Activated T-cell treated with anti-CD3 and anti-CD28 coated beads, Interleukin-2, amount 50 U/mL, for 24 hours (primary cell): ENCODE data around the gene RALGAPA2.

Experiments
- DNase-seq: peaks from one replicate; pipeline ENCODE4 v3.0.0-alpha.2; 2020
- H3K27ac Mint-ChIP-seq: 2 replicates; pipeline ENCODE4 v1.8.0; 2020; ENCODE audit warnings: mild to moderate bottlenecking, mixed read lengths
- H3K27me3 Mint-ChIP-seq: 2 replicates; pipeline ENCODE4 v1.8.0; 2020; ENCODE audit warnings: mixed read lengths
- H3K36me3 Mint-ChIP-seq: 2 replicates; pipeline ENCODE4 v1.8.0; 2020; ENCODE audit warnings: low read depth, mixed read lengths
- H3K4me1 Mint-ChIP-seq: 2 replicates; pipeline ENCODE4 v1.8.0; 2020; ENCODE audit warnings: low read depth, mixed read lengths
- H3K4me3 Mint-ChIP-seq: 2 replicates; pipeline ENCODE4 v1.8.0; 2020; ENCODE audit warnings: mild to moderate bottlenecking, moderate library complexity, mixed read lengths
- H3K9me3 Mint-ChIP-seq: 2 replicates; pipeline ENCODE4 v1.8.0; 2020; ENCODE audit warnings: mixed read lengths

The RALGAPA2 gene

GRCh38 chr20:20608641-20609040, 103.8 kb downstream of the RALGAPA2 start:
- DNase-seq: no peak
- peaks cover 4% of the 10 kb centered on the region for H3K4me1 Mint-ChIP-seq
- H3K36me3 Mint-ChIP-seq: peaks cover 43% of the 10 kb centered on the region
- no peaks in the 10 kb centered on the region for H3K27me3 Mint-ChIP-seq
- H3K9me3 Mint-ChIP-seq: no peaks in the 10 kb centered on the region
- H3K27ac Mint-ChIP-seq: no peak overlapping the region
- no peak overlapping the region for H3K4me3 Mint-ChIP-seq

DNA sequence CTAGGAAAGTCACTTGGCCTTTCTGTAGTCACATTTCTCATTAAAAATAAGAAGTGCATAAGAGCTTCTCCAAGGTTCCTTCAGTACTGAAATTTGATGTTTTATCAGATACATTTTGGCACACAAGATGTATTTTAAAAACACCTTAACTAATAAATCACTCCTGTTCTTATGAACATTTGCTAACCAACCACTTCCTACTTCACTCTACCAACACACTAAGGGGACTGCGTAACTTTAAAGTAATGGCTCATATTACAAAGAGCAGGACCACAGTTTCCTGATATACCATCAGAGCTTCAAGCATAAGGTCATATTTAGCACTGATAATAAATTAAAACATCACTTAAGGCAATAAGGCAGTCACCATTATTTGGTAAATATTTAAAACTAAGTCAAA, 104.4 kb downstream of the RALGAPA2 start:
- Mint-ChIP-seq H3K27ac (no peak overlapping the region), H3K36me3 (peaks cover 43% of the 10 kb centered on the region), H3K9me3 (no peaks in the 10 kb centered on the region), H3K4me3 (no peak overlapping the region), H3K27me3 (no peaks in the 10 kb centered on the region), H3K4me1 (peaks cover 7% of the 10 kb centered on the region)
- DNase-seq: no peak

- Mint-ChIP-seq H3K4me3 (no peak overlapping the region), H3K27ac (no peak overlapping the region), H3K36me3 (peaks cover 49% of the 10 kb centered on the region), H3K4me1 (peaks cover 7% of the 10 kb centered on the region), H3K27me3 (no peaks in the 10 kb centered on the region), H3K9me3 (no peaks in the 10 kb centered on the region)
- DNase-seq: no peak
These were observed 105.6 kb downstream of the RALGAPA2 start for GRCh38 chr20:20606881-20607280.

GRCh38 chr20:20606050-20606449, 106.4 kb downstream of the RALGAPA2 start:
- peaks cover 7% of the 10 kb centered on the region for H3K4me1 Mint-ChIP-seq
- peaks cover 51% of the 10 kb centered on the region for H3K36me3 Mint-ChIP-seq
- H3K9me3 Mint-ChIP-seq: no peaks in the 10 kb centered on the region
- no peak overlapping the region for H3K4me3 Mint-ChIP-seq
- H3K27ac Mint-ChIP-seq: no peak overlapping the region
- no peak for DNase-seq
- H3K27me3 Mint-ChIP-seq: no peaks in the 10 kb centered on the region

GRCh38 chr20:20604907-20605306, 107.5 kb downstream of the RALGAPA2 start:
- no peak for DNase-seq
- Mint-ChIP-seq H3K36me3 (peaks cover 52% of the 10 kb centered on the region), H3K4me3 (no peak overlapping the region), H3K27ac (no peak overlapping the region), H3K9me3 (no peaks in the 10 kb centered on the region), H3K27me3 (no peaks in the 10 kb centered on the region), H3K4me1 (peaks cover 7% of the 10 kb centered on the region)

DNA sequence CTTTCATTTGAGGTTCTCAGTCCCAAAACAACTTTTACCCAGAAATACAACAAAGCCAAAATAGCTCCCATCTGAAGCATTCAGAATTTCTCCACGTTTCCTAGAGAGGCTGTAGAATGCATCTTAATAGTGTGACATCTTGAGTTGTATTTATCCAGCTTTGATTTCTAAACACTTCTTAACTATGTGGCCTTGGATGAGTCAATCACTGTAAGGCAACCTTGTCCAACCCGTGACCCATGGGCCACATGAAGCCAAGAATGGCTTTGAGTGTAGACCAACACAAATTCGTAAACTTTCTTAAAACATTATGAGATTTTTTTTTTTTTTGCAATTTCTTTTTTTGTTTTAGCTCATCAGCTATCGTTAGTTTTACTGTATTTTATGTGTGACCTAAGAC, 108.1 kb downstream of the RALGAPA2 start:
- Mint-ChIP-seq H3K9me3 (no peaks in the 10 kb centered on the region), H3K4me3 (no peak overlapping the region), H3K27me3 (no peaks in the 10 kb centered on the region), H3K27ac (no peak overlapping the region), H3K36me3 (peaks cover 52% of the 10 kb centered on the region), H3K4me1 (peaks cover 7% of the 10 kb centered on the region)
- no peak for DNase-seq

DNA sequence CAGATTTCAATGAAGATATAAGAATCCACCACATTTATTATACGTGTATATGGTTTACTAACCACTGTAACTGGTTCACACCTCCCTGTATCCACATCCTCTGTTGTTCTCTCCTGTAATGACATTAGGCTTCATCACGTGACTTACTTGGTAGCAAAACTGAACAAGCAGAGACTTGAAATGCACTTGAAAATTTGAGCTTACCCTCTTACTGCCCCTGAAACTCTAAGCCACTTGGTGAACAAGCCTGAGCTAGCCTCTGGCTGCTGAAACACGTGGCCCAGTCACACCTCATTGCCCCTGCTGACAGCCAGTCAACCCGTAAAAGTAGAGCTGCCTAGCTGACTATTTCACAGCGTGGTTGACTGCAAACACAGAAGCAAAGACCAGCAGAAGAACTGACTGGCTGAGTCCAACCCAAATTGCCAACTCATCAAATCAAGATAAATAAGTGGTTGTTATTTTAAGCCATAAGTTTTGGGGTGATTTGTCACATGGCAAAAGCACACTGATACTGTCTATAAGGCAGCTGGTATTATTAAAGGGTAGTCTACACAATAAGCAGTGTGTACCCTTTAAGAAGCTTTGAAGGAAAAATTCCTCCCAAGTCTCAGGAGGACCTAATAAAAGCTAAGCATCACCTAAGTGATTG, 109.0 kb downstream of the RALGAPA2 start:
- no peak for DNase-seq
- Mint-ChIP-seq H3K27me3 (no peaks in the 10 kb centered on the region), H3K36me3 (peaks cover 55% of the 10 kb centered on the region), H3K27ac (no peak overlapping the region), H3K4me1 (peaks cover 7% of the 10 kb centered on the region), H3K9me3 (no peaks in the 10 kb centered on the region), H3K4me3 (no peak overlapping the region)

DNA sequence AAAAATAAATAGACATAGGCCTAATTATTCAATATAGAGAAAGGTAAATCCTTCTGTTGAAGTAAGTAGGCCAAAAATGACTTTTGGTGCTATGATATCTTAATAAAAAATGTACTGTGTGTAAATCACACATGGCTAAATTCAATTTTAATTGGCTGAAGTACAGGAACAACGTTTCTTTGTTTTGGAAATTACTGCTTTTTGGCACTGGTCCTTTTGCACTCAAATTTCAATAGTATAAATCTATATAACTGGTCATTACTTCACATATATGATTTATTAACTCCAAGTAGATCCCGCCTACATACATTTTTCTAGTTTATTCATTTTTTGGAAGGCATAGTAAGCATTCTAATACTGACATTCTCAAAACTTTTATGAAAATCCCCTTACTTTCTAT, 114.5 kb downstream of the RALGAPA2 start:
- no peaks in the 10 kb centered on the region for H3K4me1 Mint-ChIP-seq
- no peak overlapping the region for H3K27ac Mint-ChIP-seq

DNA sequence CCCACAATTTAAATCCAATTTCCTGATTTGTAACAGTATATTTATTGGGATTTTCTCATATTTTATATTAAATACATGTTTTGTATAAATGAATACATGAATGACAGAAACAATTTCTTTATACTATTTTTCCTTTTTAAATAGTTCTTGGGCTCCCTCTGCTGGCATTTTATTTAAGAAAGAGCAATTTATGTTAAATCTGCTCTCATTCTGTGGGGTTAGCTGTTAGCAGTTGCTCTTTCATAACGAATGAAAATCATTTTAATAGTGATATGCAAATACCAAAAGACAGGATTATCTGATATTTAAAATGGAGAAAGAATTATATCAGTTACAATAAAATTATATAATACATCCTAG, 118.3 kb downstream of the RALGAPA2 start:
- Mint-ChIP-seq H3K36me3 (peaks cover 28% of the 10 kb centered on the region), H3K4me1 (no peaks in the 10 kb centered on the region), H3K27me3 (no peaks in the 10 kb centered on the region), H3K9me3 (no peaks in the 10 kb centered on the region), H3K27ac (no peak overlapping the region), H3K4me3 (no peak overlapping the region)
- DNase-seq: no peak

More for the DNA sequence above, 114.5 kb downstream of the RALGAPA2 start:
- Mint-ChIP-seq H3K36me3 (peaks cover 39% of the 10 kb centered on the region), H3K4me3 (no peak overlapping the region), H3K27me3 (no peaks in the 10 kb centered on the region), H3K9me3 (no peaks in the 10 kb centered on the region)
- no peak for DNase-seq

DNA sequence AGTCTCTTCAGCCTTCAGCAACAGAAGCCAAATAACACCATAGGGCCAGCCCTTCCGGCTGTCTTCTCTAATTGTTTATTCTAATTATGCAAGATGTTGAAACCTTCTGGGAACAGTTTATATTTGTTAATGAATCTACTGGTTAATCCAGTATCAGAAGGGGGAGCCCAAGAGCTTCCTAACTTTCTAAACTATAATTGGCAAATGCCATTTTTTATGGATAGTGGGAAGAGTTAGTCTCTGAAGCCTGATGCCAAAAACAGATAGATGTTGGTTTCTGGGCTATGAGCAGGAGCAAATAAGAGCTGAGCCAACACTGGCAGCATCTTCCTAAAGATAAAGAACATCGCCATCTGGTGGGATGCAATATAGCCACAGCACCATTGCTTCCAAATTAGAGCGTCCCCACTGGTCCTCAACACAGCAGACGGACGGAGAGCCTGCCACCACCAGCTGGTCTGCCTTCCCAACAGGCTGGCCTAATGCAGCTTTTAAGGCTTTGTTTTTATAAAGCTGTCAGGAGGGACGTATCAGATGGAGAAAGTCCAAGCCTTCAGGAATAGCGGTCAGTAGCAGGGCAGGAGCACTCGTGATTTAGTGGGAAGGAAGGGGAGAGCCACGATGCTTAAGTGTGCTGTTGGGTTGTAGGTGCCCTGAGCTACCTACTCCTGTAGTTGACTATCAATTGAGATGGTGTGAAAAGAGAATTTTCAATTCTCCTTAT, 118.8 kb downstream of the RALGAPA2 start:
- no peak overlapping the region for H3K27ac Mint-ChIP-seq
- H3K27me3 Mint-ChIP-seq: no peaks in the 10 kb centered on the region

DNA sequence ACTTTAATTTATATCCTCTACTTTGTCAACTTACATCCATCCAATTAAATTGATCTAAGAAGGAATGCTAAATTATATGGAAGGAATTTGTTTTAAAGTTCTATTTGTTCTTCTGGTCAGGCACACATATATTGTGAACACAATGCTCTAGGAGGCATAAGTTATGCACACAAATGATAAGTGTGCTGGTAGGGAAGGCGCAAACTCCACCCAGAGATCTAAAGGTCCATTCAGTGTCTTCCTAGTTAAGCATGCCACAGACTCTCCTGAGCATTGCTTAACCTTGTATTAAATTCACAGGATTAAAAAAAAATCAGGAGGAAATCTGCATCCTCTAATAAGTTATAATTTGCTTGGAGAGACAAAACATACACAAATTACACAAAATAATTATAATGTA, 127.3 kb downstream of the RALGAPA2 start:
- no peak overlapping the region for H3K27ac Mint-ChIP-seq

More for the DNA sequence above, 118.8 kb downstream of the RALGAPA2 start:
- DNase-seq: no peak
- Mint-ChIP-seq H3K9me3 (no peaks in the 10 kb centered on the region), H3K4me3 (no peak overlapping the region), H3K4me1 (no peaks in the 10 kb centered on the region), H3K36me3 (peaks cover 31% of the 10 kb centered on the region)

DNA sequence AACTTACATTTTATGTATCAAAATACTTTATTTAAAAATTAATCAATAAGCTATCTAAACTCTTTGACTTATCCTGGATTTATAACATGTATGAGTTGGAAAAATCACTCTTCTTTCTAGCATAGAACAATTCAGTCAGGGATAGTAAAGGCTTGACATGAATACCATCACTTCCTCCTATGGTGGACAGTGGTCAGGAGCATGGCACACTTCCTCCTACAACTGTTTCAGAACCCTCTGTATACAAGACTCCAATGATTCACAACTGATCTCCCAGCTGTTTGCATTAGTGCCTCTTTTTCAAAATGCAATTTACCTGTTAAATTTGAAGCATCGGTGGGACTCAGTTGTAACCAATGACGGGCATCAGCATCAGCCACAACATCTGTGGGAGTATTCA, 129.7 kb downstream of the RALGAPA2 start:
- peaks cover 9% of the 10 kb centered on the region for H3K4me1 Mint-ChIP-seq
- H3K36me3 Mint-ChIP-seq: peaks cover 80% of the 10 kb centered on the region
- no peaks in the 10 kb centered on the region for H3K27me3 Mint-ChIP-seq

More for the DNA sequence above, 127.3 kb downstream of the RALGAPA2 start:
- Mint-ChIP-seq H3K9me3 (no peaks in the 10 kb centered on the region), H3K36me3 (peaks cover 81% of the 10 kb centered on the region), H3K4me1 (peaks cover 1% of the 10 kb centered on the region), H3K4me3 (no peak overlapping the region), H3K27me3 (no peaks in the 10 kb centered on the region)
- DNase-seq: no peak

GRCh38 chr20:20580139-20580538, 132.3 kb downstream of the RALGAPA2 start:
- peaks cover 78% of the 10 kb centered on the region for H3K36me3 Mint-ChIP-seq

More for the DNA sequence above, 129.7 kb downstream of the RALGAPA2 start:
- Mint-ChIP-seq H3K9me3 (no peaks in the 10 kb centered on the region), H3K4me3 (no peak overlapping the region), H3K27ac (no peak overlapping the region)
- DNase-seq: no peak

GRCh38 chr20:20578838-20579237, 133.6 kb downstream of the RALGAPA2 start:
- Mint-ChIP-seq H3K4me3 (no peak overlapping the region), H3K27me3 (no peaks in the 10 kb centered on the region), H3K9me3 (no peaks in the 10 kb centered on the region), H3K36me3 (peaks cover 79% of the 10 kb centered on the region), H3K4me1 (peaks cover 9% of the 10 kb centered on the region), H3K27ac (no peak overlapping the region)
- DNase-seq: no peak

More at GRCh38 chr20:20580139-20580538, 132.3 kb downstream of the RALGAPA2 start:
- no peak overlapping the region for H3K27ac Mint-ChIP-seq
- no peaks in the 10 kb centered on the region for H3K9me3 Mint-ChIP-seq
- no peak for DNase-seq
- peaks cover 9% of the 10 kb centered on the region for H3K4me1 Mint-ChIP-seq
- no peaks in the 10 kb centered on the region for H3K27me3 Mint-ChIP-seq
- H3K4me3 Mint-ChIP-seq: no peak overlapping the region

- no peak overlapping the region for H3K27ac Mint-ChIP-seq
- no peaks in the 10 kb centered on the region for H3K27me3 Mint-ChIP-seq
- H3K4me1 Mint-ChIP-seq: no peaks in the 10 kb centered on the region
- no peak for DNase-seq
- peaks cover 64% of the 10 kb centered on the region for H3K36me3 Mint-ChIP-seq
- no peaks in the 10 kb centered on the region for H3K9me3 Mint-ChIP-seq
- H3K4me3 Mint-ChIP-seq: no peak overlapping the region
These were observed 138.6 kb downstream of the RALGAPA2 start for GRCh38 chr20:20573797-20574196.
